ENCODE data around the gene UCK2. TPM values are rescaled to one million over a fixed set of nuclear protein-coding genes. Genes with fewer than 3 reads are reported as not detected.

The UCK2 gene
- total RNA-seq, 1 donor from 2014 or later: 59.3 TPM

GRCh38 chr1:165862448-165862847 lies 35.0 kb downstream of the UCK2 start:
- peaks cover 5% of the 10 kb centered on the region for H3K9me3 Mint-ChIP-seq
- peaks cover 22% of the 10 kb centered on the region for H3K36me3 Mint-ChIP-seq
- TF ChIP-seq CTCF (conservative IDR thresholded peaks at IDR 0.05): no peak
- no peak overlapping the region for H3K4me3 Mint-ChIP-seq
- no peak for DNase-seq (ENCODE audit: extremely low spot score, unreplicated experiment)
- peaks cover 38% of the 10 kb centered on the region for H3K4me1 Mint-ChIP-seq (ENCODE audit: unreplicated experiment)
- peak overlapping the region; percentile 1 for H3K27ac Mint-ChIP-seq
- no peaks in the 10 kb centered on the region for H3K27me3 Mint-ChIP-seq

GRCh38 chr1:165863346-165863745 lies 35.9 kb downstream of the UCK2 start:
- H3K9me3 Mint-ChIP-seq: peaks cover 9% of the 10 kb centered on the region
- no peak overlapping the region for H3K4me3 Mint-ChIP-seq
- no peak for DNase-seq (ENCODE audit: extremely low spot score, unreplicated experiment)
- H3K27me3 Mint-ChIP-seq: no peaks in the 10 kb centered on the region
- peaks cover 22% of the 10 kb centered on the region for H3K36me3 Mint-ChIP-seq
- no peak for TF ChIP-seq CTCF (conservative IDR thresholded peaks at IDR 0.05)
- H3K4me1 Mint-ChIP-seq (ENCODE audit: unreplicated experiment): peaks cover 35% of the 10 kb centered on the region
- H3K27ac Mint-ChIP-seq: peak overlapping the region; percentile 23

- Mint-ChIP-seq H3K27ac (peak overlapping the region; percentile 19), H3K4me1 (ENCODE audit: unreplicated experiment) (peaks cover 22% of the 10 kb centered on the region), H3K27me3 (no peaks in the 10 kb centered on the region), H3K9me3 (peaks cover 9% of the 10 kb centered on the region), H3K4me3 (no peak overlapping the region), H3K36me3 (peaks cover 13% of the 10 kb centered on the region)
- no peak for DNase-seq (ENCODE audit: extremely low spot score, unreplicated experiment)
- no peak for TF ChIP-seq CTCF (conservative IDR thresholded peaks at IDR 0.05)
Observed at GRCh38 chr1:165865633-165866340, 38.4 kb downstream of the UCK2 start.

GRCh38 chr1:165869343-165869742 lies 41.9 kb downstream of the UCK2 start:
- no peaks in the 10 kb centered on the region for H3K27me3 Mint-ChIP-seq
- no peak overlapping the region for H3K4me3 Mint-ChIP-seq
- no peak for DNase-seq (ENCODE audit: extremely low spot score, unreplicated experiment)
- peaks cover 16% of the 10 kb centered on the region for H3K9me3 Mint-ChIP-seq
- H3K27ac Mint-ChIP-seq: no peak overlapping the region
- peaks cover 5% of the 10 kb centered on the region for H3K4me1 Mint-ChIP-seq (ENCODE audit: unreplicated experiment)
- TF ChIP-seq CTCF (conservative IDR thresholded peaks at IDR 0.05): peak; percentile 62
- peaks cover 31% of the 10 kb centered on the region for H3K36me3 Mint-ChIP-seq

- Mint-ChIP-seq H3K4me3 (no peak overlapping the region), H3K27me3 (no peaks in the 10 kb centered on the region), H3K36me3 (peaks cover 33% of the 10 kb centered on the region), H3K9me3 (peaks cover 21% of the 10 kb centered on the region), H3K27ac (no peak overlapping the region), H3K4me1 (ENCODE audit: unreplicated experiment) (peaks cover 9% of the 10 kb centered on the region)
- TF ChIP-seq CTCF (conservative IDR thresholded peaks at IDR 0.05): peak; percentile 66
- no peak for DNase-seq (ENCODE audit: extremely low spot score, unreplicated experiment)
Observed at GRCh38 chr1:165871311-165872067, 44.1 kb downstream of the UCK2 start.

All from type B pancreatic cell (in vitro differentiated cells).